HG02759 (cell line): ENCODE measurements around the gene EDA2R.
A peak's percentile ranks its signal among the peaks of the same experiment; 100 is the strongest.

Experiments
- ATAC-seq: cut with Tn5 transposase; IDR thresholded peaks from one replicate; pipeline ENCODE4 v1.9.1; 2021; ENCODE audit warnings: mild to moderate bottlenecking, moderate library complexity; ENCODE audit not compliant: unreplicated experiment

Gene EDA2R

DNA sequence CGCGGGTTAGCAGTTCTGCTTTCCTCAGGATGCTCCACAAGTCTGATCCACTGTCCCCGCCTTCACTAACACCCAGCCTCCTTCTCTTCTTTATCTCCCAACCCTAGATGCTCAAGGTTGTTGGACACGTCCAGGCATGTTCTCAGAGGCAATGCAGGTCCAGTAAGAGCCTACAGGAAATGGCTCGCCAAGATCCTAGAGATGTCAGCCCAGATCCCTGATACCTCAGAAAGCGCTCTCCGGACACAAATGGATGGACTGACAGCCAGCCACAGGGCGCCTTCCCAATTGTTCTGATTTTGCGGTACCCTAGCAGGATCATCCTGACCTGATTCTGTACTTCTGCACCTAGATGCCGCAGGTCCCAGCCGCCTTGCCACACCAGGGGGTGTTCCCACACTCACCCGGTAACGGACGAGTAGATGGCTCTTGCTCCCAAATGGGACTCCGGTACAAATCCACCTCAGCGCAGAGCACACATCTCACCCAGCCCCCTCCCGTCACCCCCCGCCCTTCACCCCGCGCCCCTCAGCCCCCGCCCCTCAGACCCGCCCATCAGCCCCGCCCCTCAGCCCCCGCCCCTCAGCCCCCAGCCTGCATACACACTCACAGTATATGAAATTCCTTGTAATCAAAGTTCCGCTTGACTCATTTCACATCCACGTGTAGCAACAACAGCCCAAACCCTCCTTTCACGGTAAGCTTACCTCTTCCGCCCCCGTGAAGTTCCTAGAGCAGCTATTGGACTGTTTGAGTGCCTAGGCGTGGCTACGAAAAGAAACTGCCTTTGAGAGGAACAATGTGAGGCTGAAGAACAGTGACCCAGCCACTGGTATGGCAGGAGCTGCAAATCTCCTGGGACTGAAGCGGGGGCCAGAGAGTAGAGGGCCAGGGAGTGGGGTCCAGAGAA is at the start of gene EDA2R:
EDA2R (minus strand) TSS at position 488 of the 910 bp plus-strand sequence. CDS start 23,058 bp downstream, outside the sequence.
- ATAC-seq, result peak; percentile 93

- no peak for ATAC-seq
These were observed 45.3 kb upstream of the EDA2R start for GRCh38 chrX:66684196-66684595.

DNA sequence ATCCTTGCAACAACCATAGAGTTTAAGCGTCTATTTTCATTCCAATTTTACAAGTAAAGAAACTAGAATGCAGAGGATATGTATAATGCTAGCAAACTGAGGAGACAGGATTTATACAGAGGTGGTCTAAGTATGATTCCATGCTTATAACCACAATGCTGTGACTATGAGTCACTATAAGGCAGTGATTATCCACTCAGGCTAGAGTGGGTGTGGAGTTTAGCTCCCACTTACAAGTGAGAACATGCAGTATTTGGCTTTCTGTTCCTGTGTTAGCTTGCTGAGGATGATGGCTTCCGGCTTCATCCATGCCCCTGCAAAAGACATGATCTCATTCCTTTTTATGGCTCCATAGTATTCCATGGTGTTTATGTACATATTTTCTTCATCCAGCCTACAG is 41.6 kb upstream of the EDA2R start:
- no peak for ATAC-seq

GRCh38 chrX:66677430-66677829 is 38.6 kb upstream of the EDA2R start:
- ATAC-seq, result no peak

- ATAC-seq, result no peak
These were observed 38.1 kb upstream of the EDA2R start for GRCh38 chrX:66676990-66677389.

DNA sequence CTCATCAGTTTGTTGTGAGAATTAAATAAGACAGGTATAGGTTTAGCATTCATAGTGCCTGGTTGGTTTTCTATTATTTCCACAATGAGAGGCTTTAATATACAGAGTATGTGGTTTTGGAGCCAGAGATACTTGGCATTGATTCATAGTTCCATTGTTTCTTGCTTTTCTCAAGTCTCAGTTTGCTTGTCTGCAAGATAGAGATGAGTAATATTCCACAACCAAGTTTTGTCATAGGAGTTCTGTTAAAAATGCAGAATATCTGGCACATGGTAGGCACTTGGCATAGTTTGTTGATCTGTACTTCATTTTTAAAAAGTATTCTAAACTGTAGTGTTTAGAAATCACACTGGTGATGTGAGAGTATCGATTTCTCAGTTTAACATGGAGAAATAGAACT is 37.5 kb upstream of the EDA2R start:
- ATAC-seq, result no peak

DNA sequence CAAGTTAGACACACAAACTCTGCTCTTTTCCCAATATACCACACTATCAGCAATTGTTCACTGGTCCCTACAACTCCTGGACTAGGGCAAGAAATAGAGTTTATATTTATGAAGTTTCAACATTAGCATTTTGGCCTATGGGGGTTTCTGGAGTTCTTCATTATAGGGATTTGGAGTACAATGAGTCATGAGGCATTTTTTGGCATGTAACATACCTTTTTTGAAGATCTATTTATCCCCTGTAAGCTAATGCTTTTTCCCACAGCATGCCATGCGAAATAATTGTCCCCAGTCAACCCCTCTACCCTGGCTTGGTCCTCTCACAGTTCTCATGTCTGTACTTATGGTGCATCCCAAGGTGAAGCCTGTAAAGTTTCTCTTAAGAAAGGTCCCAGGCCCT is 36.7 kb upstream of the EDA2R start:
- ATAC-seq, result no peak

DNA sequence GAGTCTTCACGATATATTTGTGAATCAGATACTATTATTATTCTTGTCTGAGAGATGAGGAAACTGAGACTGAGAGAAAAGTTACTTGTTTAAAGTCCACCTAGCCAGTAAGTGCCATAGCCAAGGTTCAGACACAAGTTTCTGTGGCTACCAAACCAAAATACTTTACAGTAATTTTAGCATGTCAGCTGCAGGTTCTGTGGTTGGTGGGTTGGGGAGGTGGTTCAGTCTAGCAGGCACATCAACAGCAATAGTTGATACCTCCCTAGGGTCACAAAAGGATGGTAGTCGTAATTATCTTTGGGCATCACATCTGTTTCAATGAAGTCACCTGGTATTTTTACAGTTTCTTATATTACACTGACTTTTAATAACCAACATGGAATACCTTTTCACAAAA is 35.6 kb upstream of the EDA2R start:
- ATAC-seq, result no peak

- ATAC-seq, result no peak
These were observed 33.2 kb upstream of the EDA2R start for GRCh38 chrX:66672106-66672505.

DNA sequence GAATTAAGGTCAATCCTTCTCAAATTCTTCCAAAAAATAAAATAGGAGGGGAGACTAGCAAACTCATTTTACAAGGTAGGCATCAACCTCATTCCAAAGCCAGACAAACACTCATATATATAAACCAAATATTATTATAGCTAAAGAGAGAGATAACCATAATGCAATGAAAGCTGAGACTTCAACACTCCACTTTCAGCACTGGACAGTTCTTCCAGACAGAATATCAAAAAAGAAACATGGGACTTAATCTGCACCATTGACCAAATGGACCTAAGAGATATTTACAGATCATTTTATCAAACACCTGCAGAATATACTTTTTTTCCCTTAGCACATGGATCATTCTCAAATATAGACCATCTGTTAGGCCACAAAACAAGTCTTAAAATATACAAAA is 15.5 kb upstream of the EDA2R start:
- no peak for ATAC-seq

GRCh38 chrX:66635360-66635759 is 3.5 kb downstream of the EDA2R start:
- no peak for ATAC-seq

DNA sequence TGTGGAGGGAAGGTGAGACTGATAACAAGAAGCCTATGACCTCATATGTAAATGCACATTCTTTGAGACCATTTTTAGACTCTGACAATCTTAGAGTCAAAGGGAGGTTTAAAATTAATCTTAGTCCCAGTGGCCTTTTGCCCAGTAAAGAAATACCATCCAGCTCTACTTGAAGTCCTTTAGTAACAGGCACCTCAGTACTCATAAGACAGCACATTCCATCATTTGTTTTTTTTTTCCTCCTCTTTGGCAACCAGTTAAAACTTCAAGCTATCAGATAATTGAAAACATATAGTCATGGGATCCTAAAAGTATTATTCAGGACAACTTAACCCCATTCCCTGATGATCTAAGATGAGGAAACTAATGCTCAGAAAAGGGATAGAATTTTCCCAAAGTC is 4.6 kb downstream of the EDA2R start:
- no peak for ATAC-seq

- no peak for ATAC-seq
These were observed 5.3 kb downstream of the EDA2R start for GRCh38 chrX:66633541-66633940.

GRCh38 chrX:66632981-66633380 is 5.9 kb downstream of the EDA2R start:
- ATAC-seq, result no peak

DNA sequence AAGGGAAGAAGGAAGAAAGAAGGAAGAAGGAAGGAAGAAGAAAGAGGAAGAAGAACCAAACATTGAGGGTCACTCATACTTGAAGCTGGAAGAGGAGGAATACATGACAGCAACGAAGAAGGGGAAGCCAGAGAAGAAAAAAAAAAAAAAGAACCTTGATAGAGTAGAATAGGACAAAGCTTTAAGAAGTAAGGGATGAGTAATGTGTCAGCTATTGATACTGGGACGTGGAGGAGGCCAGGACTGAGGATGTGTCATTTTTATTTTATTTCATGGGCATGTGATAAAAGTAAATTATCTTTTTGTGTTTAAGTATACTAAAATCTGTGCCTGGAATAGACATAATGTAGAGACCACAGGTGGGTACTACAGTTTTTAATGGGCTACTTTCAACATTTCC is 6.4 kb downstream of the EDA2R start:
- ATAC-seq, result no peak

GRCh38 chrX:66625525-66625924 is 13.4 kb downstream of the EDA2R start:
- peak; percentile 85 for ATAC-seq

GRCh38 chrX:66622209-66622608 is 16.7 kb downstream of the EDA2R start:
- ATAC-seq, result no peak

- ATAC-seq, result no peak
These were observed 21.9 kb downstream of the EDA2R start for GRCh38 chrX:66616944-66617343.

- ATAC-seq, result no peak
These were observed 36.4 kb downstream of the EDA2R start for GRCh38 chrX:66602381-66602938.

GRCh38 chrX:66601522-66601921 is 37.4 kb downstream of the EDA2R start:
- ATAC-seq, result no peak

DNA sequence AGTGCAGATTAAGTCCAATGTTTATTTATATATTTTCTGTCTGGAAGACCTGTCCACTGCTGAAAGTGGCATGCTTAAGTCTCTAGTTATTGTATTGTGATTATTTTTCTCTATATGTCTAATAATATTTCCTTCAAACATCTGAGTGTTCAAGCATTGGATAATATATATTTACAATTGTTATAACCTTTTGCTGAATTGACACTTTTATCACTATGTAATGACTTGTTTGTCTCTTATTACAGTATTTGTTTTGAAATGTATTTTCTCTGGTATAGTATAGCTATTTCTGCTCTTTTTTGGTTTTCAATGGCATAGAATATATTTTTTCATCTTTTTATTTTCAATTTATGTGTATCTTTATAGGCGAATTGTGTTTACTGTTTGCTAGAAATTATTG is 59.7 kb downstream of the EDA2R start:
- ATAC-seq, result no peak

- no peak for ATAC-seq
These were observed 84.9 kb downstream of the EDA2R start for GRCh38 chrX:66553973-66554372.
